ENCODE measurements around the gene ADRB1. TPM values are rescaled to one million over a fixed set of nuclear protein-coding genes. Genes with fewer than 3 reads are reported as not detected.
A peak's percentile ranks its signal among the peaks of the same experiment; 100 is the strongest.

Gene ADRB1
- total and polyA plus RNA-seq, 4 donors, result 0.05 to 0.17 (median 0.16) TPM; not detected in 1

DNA sequence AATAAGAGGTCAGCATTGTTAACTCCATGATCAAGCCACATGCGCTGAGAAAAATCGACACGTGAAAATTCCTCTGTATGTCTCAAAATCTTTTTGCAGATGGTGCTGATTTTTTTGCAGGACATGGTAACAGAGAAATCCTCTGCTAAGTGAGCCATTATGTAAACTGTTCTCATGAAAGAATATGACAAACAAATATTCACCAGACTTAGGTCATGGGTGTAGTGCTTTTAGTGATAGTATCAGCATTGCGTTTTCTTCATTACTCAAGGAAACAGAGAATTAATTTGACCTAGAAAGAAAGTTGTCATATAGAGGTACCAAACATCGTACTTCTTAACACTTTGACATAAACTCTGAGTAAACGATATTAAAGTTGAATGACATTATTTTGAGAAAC lies 34.7 kb downstream of the ADRB1 start:
- WGBS, result 82% methylated on average over 6 of the region's 6 CpGs
- H3K4me1 ChIP-seq (ENCODE audit: control insufficient read depth in 4 of 4, insufficient read depth in 4 of 4, low read length in 3 of 4), result no peaks in the 10 kb centered on the region

DNA sequence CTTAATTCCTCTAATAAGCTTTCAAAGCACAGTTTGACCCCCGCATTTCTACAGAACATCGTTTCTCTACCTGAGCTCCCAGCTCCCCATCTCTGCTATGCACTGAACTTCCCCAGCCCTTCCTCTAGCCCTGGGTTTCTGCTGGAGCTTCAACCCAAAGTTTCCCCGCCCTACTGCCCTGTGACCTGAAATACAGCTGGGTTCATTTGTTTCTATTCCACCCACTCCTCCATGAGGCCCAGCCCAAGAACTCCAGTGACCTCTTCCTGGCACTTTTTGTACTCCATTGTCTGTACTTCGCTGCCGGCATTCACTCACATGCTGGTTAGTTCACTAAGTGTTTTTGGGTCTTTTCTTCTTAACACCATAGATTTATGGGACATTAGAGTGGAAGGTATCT lies 35.8 kb downstream of the ADRB1 start:
- DNase-seq (ENCODE audit: low spot score), result no peak
- no peak overlapping the region for H3K4me3 ChIP-seq (ENCODE audit: low read depth in 1 of 3, low read length in 3 of 3)
- H3K9me3 ChIP-seq (ENCODE audit: control insufficient read depth in 4 of 4, low read length in 3 of 4), result no peaks in the 10 kb centered on the region
- no peaks in the 10 kb centered on the region for H3K4me1 ChIP-seq (ENCODE audit: control insufficient read depth in 4 of 4, insufficient read depth in 4 of 4, low read length in 3 of 4)
- no peaks in the 10 kb centered on the region for H3K27me3 ChIP-seq (ENCODE audit: control insufficient read depth in 4 of 4, insufficient read depth in 4 of 4, low read length in 3 of 4)
- TF ChIP-seq FOXA2 (IDR thresholded peaks at IDR 0.05) (no peak), RXRA (IDR thresholded peaks at IDR 0.05) (peak in 1 of 2 donors; percentile 37), RAD21 (IDR thresholded peaks at IDR 0.05) (no peak), TAF1 (conservative IDR thresholded peaks at IDR 0.05) (no peak), JUND (IDR thresholded peaks at IDR 0.05) (no peak)
- TF ChIP-seq, protein P1, sequence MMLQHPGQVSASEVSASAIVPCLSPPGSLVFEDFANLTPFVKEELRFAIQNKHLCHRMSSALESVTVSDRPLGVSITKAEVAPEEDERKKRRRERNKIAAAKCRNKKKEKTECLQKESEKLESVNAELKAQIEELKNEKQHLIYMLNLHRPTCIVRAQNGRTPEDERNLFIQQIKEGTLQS (IDR thresholded peaks at IDR 0.05), result no peak
- H3K9ac ChIP-seq (ENCODE audit: low read depth in 1 of 2, low read length in 2 of 2), result no peak overlapping the region
- H3K27ac ChIP-seq (ENCODE audit: low read depth in 1 of 2, low read length in 2 of 2), result no peak overlapping the region
- H3K36me3 ChIP-seq (ENCODE audit: control insufficient read depth in 4 of 4, insufficient read depth in 3 of 4, low read depth in 1 of 4, low read length in 3 of 4), result no peaks in the 10 kb centered on the region
- 82% methylated on average over 5 of the region's 5 CpGs for WGBS

More for the DNA sequence above, 34.7 kb downstream of the ADRB1 start:
- Histone ChIP-seq H3K27ac (ENCODE audit: low read depth in 1 of 2, low read length in 2 of 2) (no peak overlapping the region), H3K9ac (ENCODE audit: low read depth in 1 of 2, low read length in 2 of 2) (no peak overlapping the region), H3K4me3 (ENCODE audit: low read depth in 1 of 3, low read length in 3 of 3) (no peak overlapping the region), H3K9me3 (ENCODE audit: control insufficient read depth in 4 of 4, low read length in 3 of 4) (no peaks in the 10 kb centered on the region), H3K36me3 (ENCODE audit: control insufficient read depth in 4 of 4, insufficient read depth in 3 of 4, low read depth in 1 of 4, low read length in 3 of 4) (no peaks in the 10 kb centered on the region), H3K27me3 (ENCODE audit: control insufficient read depth in 4 of 4, insufficient read depth in 4 of 4, low read length in 3 of 4) (no peaks in the 10 kb centered on the region)
- TF ChIP-seq GABPA (IDR thresholded peaks at IDR 0.05 in 1 of 2, conservative IDR thresholded peaks at IDR 0.05 in 1 of 2), result no peak
- TF ChIP-seq, protein P2, sequence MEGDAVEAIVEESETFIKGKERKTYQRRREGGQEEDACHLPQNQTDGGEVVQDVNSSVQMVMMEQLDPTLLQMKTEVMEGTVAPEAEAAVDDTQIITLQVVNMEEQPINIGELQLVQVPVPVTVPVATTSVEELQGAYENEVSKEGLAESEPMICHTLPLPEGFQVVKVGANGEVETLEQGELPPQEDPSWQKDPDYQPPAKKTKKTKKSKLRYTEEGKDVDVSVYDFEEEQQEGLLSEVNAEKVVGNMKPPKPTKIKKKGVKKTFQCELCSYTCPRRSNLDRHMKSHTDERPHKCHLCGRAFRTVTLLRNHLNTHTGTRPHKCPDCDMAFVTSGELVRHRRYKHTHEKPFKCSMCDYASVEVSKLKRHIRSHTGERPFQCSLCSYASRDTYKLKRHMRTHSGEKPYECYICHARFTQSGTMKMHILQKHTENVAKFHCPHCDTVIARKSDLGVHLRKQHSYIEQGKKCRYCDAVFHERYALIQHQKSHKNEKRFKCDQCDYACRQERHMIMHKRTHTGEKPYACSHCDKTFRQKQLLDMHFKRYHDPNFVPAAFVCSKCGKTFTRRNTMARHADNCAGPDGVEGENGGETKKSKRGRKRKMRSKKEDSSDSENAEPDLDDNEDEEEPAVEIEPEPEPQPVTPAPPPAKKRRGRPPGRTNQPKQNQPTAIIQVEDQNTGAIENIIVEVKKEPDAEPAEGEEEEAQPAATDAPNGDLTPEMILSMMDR (IDR thresholded peaks at IDR 0.05; ENCODE audit: low read depth, low read length, missing input control), result no peak
- DNase-seq (ENCODE audit: low spot score), result no peak

DNA sequence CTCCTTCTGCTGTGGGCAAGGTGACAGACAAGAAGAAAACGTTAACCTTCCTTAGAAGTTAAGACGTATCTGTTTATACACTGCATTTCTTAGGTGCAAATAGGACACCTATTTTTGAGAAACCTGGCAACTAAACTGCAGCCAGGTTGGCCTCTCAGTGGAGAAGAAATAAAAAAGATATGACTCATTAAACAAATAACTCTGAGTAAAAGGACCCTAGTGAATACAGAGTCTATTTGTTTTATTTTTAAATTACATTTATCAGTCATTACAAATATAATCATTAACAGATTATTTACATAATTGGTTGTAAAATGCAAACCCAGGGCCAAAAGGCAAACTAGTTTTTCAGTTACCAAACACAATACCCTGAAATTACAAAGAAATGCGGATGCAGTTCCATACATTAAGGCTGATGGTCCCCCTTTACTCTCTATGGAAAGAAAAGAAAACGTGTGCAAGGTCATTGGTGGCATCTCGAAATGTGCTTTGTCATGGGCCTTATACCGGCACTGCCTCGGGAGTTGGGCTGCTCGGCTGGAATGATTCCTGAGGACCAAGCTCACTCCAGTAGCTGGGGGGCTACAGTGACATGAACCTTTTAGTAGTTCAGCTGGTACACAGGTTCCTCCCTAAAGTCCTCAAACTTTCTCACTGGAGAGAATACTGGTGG lies 38.4 kb downstream of the ADRB1 start:
- WGBS, result 77% methylated on average over 8 of the region's 8 CpGs
- Histone ChIP-seq H3K9ac (ENCODE audit: low read depth in 1 of 2, low read length in 2 of 2) (no peak overlapping the region), H3K36me3 (ENCODE audit: control insufficient read depth in 4 of 4, insufficient read depth in 3 of 4, low read depth in 1 of 4, low read length in 3 of 4) (no peaks in the 10 kb centered on the region), H3K4me1 (ENCODE audit: control insufficient read depth in 4 of 4, insufficient read depth in 4 of 4, low read length in 3 of 4) (no peaks in the 10 kb centered on the region), H3K9me3 (ENCODE audit: control insufficient read depth in 4 of 4, low read length in 3 of 4) (no peaks in the 10 kb centered on the region), H3K4me3 (ENCODE audit: low read depth in 1 of 3, low read length in 3 of 3) (no peak overlapping the region), H3K27ac (ENCODE audit: low read depth in 1 of 2, low read length in 2 of 2) (no peak overlapping the region), H3K27me3 (ENCODE audit: control insufficient read depth in 4 of 4, insufficient read depth in 4 of 4, low read length in 3 of 4) (no peaks in the 10 kb centered on the region)
- DNase-seq (ENCODE audit: low spot score), result no peak
- no peak for TF ChIP-seq HNF4A (conservative IDR thresholded peaks at IDR 0.05)
- no peak for TF ChIP-seq FOXA2 (IDR thresholded peaks at IDR 0.05)
- TF ChIP-seq FOXA1 (IDR thresholded peaks at IDR 0.05), result no peak
- TF ChIP-seq JUND (IDR thresholded peaks at IDR 0.05), result no peak
- TF ChIP-seq, protein P3, sequence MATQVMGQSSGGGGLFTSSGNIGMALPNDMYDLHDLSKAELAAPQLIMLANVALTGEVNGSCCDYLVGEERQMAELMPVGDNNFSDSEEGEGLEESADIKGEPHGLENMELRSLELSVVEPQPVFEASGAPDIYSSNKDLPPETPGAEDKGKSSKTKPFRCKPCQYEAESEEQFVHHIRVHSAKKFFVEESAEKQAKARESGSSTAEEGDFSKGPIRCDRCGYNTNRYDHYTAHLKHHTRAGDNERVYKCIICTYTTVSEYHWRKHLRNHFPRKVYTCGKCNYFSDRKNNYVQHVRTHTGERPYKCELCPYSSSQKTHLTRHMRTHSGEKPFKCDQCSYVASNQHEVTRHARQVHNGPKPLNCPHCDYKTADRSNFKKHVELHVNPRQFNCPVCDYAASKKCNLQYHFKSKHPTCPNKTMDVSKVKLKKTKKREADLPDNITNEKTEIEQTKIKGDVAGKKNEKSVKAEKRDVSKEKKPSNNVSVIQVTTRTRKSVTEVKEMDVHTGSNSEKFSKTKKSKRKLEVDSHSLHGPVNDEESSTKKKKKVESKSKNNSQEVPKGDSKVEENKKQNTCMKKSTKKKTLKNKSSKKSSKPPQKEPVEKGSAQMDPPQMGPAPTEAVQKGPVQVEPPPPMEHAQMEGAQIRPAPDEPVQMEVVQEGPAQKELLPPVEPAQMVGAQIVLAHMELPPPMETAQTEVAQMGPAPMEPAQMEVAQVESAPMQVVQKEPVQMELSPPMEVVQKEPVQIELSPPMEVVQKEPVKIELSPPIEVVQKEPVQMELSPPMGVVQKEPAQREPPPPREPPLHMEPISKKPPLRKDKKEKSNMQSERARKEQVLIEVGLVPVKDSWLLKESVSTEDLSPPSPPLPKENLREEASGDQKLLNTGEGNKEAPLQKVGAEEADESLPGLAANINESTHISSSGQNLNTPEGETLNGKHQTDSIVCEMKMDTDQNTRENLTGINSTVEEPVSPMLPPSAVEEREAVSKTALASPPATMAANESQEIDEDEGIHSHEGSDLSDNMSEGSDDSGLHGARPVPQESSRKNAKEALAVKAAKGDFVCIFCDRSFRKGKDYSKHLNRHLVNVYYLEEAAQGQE (IDR thresholded peaks at IDR 0.05), result no peak
- no peak for TF ChIP-seq TAF1 (conservative IDR thresholded peaks at IDR 0.05)
- TF ChIP-seq, protein P1 (IDR thresholded peaks at IDR 0.05), result no peak
- TF ChIP-seq, protein P4, sequence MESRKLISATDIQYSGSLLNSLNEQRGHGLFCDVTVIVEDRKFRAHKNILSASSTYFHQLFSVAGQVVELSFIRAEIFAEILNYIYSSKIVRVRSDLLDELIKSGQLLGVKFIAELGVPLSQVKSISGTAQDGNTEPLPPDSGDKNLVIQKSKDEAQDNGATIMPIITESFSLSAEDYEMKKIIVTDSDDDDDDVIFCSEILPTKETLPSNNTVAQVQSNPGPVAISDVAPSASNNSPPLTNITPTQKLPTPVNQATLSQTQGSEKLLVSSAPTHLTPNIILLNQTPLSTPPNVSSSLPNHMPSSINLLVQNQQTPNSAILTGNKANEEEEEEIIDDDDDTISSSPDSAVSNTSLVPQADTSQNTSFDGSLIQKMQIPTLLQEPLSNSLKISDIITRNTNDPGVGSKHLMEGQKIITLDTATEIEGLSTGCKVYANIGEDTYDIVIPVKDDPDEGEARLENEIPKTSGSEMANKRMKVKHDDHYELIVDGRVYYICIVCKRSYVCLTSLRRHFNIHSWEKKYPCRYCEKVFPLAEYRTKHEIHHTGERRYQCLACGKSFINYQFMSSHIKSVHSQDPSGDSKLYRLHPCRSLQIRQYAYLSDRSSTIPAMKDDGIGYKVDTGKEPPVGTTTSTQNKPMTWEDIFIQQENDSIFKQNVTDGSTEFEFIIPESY (IDR thresholded peaks at IDR 0.05), result no peak
- TF ChIP-seq SP1 (IDR thresholded peaks at IDR 0.05), result no peak
- TF ChIP-seq RXRA (IDR thresholded peaks at IDR 0.05), result no peak
- no peak for TF ChIP-seq HNF4G (IDR thresholded peaks at IDR 0.05)
- no peak for TF ChIP-seq YY1 (IDR thresholded peaks at IDR 0.05)

All from liver (tissue), 9 donors.